Left colon (tissue), 2 donors: ENCODE data around the gene MARCHF3. TPM values are rescaled to one million over a fixed set of nuclear protein-coding genes. Genes with fewer than 3 reads are reported as not detected.
"Not testable (repeated sequence)": the region's sequence is repeated elsewhere in the genome, so short reads cannot be mapped to it uniquely, and the experiment has no call there.

ENCODE experiments used
- ATAC-seq: fragments of 200-7000 bp; cut with Tn5 transposase; one replicate; pipeline ENCODE4 v1.9.1; 2020; ENCODE audit warnings: mild to moderate bottlenecking, moderate library complexity
- DNase-seq, 2 donors: peaks; one replicate each; pipeline ENCODE4 v3.0.0-alpha.2; 2020
- intact Hi-C, 2 donors: fragments of 100-400 bp; cut with DNase I in 1 of 2; cut with micrococcal nuclease in 1 of 2; formaldehyde crosslinking; loops; one replicate each; pipeline versions ENCODE4 v1.11.2 to v1.14.0; 2022; cut with DNase I, micrococcal nuclease
- total RNA-seq, 2 donors: library from RNA; stranded (reverse); fragmentation: NEBNext Ultra II Directional; extraction: Animal tissue kit (Norgen Biotek cat#: 25700); gene quantifications; one replicate each; pipeline ENCODE4 v1.2.1, GENCODE V29; 2021
- donor health status: DM: no; HTN: no; CAD: no.
- donor health status: DM: yes; HTN: yes; CAD: no.

The MARCHF3 gene
- total RNA-seq, 2 donors from 2014 or later = 40.3 to 57.7 TPM

- ATAC-seq, intact Hi-C loops, DNase-seq: not testable (repeated sequence)
Measured at GRCh38 chr5:126904407-126904806, 126.0 kb downstream of the MARCHF3 start.

DNA sequence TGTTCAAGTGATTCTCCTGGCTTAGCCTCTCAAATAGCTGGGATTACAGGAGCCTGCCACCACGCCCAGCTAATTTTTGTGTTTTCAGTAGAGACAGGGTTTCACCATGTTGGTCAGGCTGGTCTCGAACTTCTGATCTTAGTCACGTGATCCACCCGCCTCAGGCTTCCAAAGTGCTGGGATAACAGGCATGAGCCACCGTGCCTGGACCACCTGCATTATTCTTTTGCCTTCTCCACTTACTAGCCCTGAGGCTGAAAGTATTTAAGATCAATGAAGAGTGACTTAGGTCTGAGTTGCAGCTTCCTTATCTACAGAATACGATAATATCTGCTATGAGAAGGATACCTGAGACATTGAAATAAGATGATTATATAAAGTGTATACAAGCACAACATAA lies 129.6 kb downstream of the MARCHF3 start:
- ATAC-seq = no peak
- DNase-seq = no peak
- intact Hi-C loops = no loop called here

DNA sequence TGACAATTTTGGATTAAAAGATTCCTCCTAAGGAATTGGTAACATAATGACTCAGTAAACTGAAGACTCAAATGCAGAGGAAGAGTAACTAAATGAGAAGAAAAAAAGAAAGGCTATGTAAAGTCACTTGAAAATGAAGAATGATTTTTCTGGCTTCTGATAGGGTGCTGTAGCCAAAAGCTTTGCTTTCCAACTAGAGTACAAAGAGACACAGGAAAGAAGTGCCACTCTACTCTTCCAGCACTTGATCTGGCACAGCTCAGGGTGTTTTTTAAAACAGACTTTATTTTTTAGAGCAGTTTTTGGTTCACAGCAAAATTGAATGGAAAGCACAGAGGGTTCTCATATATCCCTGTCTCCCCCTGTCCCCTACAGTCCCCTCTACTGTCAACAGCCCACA lies 130.9 kb downstream of the MARCHF3 start:
- intact Hi-C loops = no loop called here
- no peak for DNase-seq
- ATAC-seq = no peak

GRCh38 chr5:126897851-126898630 lies 132.3 kb downstream of the MARCHF3 start:
- DNase-seq (no peak), ATAC-seq (no peak)
- intact Hi-C loops = no loop called here

- DNase-seq (no peak), ATAC-seq (no peak)
- intact Hi-C loops = no loop called here
Measured at GRCh38 chr5:126896170-126896702, 134.1 kb downstream of the MARCHF3 start.

GRCh38 chr5:126895712-126896111 lies 134.6 kb downstream of the MARCHF3 start:
- DNase-seq, ATAC-seq, intact Hi-C loops: not testable (repeated sequence)

DNA sequence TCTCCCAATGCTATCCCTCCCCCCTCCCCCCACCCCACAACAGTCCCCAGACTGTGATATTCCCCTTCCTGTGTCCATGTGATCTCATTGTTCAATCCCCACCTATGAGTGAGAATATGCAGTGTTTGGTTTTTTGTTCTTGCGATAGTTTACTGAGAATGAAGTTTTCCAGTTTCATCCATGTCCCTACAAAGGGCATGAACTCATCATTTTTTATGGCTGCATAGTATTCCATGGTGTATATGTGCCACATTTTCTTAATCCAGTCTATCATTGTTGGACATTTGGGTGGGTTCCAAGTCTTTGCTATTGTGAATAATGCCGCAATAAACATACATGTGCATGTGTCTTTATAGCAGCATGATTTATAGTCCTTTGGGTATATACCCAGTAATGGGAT lies 139.9 kb downstream of the MARCHF3 start:
- intact Hi-C loops, ATAC-seq, DNase-seq: not testable (repeated sequence)

DNA sequence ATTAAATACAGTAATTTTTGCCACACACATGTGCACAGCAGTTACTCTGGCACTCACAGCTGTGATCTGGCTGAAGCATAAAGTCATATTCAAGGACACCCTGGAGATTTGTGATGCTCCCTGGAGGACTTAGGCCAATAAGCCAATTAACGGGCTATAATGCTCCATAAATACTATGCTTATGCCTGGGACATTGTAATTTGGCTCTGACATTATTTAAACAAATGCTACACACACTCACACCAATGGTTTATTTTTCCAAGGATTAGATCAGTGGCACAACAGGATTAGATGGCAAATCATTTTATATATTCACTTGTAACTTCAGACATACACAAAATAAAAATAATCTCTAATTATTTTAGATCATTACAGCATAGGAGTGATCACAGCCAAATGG lies 142.2 kb downstream of the MARCHF3 start:
- intact Hi-C loops = no loop called here
- DNase-seq (no peak), ATAC-seq (no peak)

- intact Hi-C loops = no loop called here
- no peak for ATAC-seq
- no peak for DNase-seq
Measured at GRCh38 chr5:126884269-126884819, 146.0 kb downstream of the MARCHF3 start.

DNA sequence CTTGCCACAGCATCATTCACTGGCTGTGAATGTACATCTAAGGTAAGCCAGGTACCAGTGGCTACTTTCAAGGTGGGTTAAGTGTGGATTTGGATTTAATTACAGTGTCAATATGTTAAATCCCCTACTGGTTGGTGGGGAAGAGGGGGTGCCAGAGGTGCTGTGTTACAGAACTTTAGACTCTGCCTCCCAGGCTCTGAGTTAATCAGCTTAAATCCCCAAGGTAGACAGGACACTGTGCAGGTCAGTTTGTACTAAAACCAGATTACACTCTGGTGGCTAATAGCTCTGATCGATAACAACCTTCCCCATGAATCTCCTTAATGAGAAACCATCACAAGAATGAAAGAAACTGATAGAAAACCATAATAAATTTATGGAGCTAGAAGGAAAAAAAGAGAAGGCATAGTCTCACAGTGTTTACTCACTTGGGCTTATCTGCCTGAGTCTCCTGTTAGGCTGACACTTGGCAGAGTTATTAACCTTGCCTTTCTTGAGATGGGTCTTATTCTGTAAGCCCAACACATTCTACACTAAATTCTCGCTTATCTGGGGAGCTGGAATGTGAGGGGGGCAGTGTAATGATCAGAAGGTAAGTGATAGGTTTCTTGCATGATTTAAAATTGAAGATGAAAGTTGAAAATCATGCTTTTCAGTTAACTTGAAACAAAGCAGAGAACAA lies 146.7 kb downstream of the MARCHF3 start:
- DNase-seq (no peak), ATAC-seq (no peak)
- intact Hi-C loops = no loop called here

- no peak for DNase-seq
- intact Hi-C loops = no loop called here
- ATAC-seq = no peak
Measured at GRCh38 chr5:126881821-126882600, 148.3 kb downstream of the MARCHF3 start.

DNA sequence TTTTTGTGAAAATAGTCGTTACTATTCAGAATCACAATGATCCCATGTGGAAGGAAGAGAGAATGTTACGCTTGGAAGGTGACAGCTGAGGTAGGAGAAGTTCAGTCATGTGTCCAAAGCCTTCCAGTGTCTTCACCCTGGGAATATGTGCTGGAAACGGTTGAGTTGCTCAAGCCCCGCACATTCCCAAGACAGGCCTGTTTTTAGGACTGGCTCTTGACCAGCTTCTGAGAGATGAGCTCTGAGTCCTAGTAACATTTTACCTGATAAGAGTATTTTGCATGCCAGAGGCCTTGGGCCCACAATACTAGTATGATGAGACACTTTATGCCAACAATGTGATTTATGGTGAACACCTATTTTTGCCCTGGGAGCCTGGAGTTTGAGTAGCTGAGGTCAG lies 151.7 kb downstream of the MARCHF3 start:
- no peak for DNase-seq
- ATAC-seq = no peak
- intact Hi-C loops = no loop called here

- ATAC-seq (peak; percentile 38), DNase-seq (no peak)
- intact Hi-C loops = no loop called here
Measured at GRCh38 chr5:126878085-126878484, 152.3 kb downstream of the MARCHF3 start.

- ATAC-seq = peak; percentile 67
- intact Hi-C loops = no loop called here
- no peak for DNase-seq
Measured at GRCh38 chr5:126877602-126878001, 152.8 kb downstream of the MARCHF3 start.

GRCh38 chr5:126875303-126875785 lies 155.0 kb downstream of the MARCHF3 start:
- ATAC-seq = no peak

DNA sequence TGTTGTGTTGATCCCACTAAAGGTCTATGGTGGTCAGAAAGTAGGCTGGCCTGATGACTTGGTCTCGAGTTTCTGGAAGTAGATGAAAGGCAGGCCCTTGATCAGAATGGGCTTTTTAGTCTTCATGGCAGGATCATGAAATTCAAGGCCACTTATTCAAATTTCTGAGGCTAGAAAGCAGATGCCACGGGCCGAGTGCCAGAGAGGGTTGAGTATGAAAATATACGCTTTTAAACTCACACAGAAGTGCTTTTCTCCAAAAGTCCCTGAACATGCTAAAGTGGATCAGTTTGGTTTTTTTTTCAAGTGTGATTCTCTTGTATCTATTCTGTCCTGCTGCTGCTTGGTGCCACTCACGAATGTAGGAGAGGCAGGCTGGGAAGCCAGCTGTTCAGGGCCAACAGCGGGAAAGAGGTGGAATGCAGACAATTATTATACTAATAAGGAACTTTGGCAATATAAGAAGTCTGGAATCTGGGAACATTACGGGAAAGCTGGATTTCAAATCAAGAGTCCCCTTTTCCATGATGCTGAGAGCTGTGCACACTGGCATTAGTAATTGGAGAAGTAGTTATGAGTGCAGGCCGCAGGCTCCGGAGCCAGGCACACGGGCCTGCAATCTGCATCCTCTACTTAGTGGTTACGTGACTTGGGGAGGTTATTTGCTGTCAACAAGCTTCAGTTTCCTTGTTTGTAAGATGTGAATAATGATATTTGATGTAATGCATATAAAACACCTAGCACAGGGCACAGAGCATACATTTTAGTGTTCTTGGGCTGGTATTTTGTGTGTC lies 157.6 kb downstream of the MARCHF3 start:
- DNase-seq (no peak), ATAC-seq (no peak)
- intact Hi-C loops = no loop called here

More at GRCh38 chr5:126875303-126875785, 155.0 kb downstream of the MARCHF3 start:
- intact Hi-C loops = no loop called here
- no peak for DNase-seq

- ATAC-seq (no peak), DNase-seq (no peak)
Measured at GRCh38 chr5:126871441-126871840, 158.9 kb downstream of the MARCHF3 start.

DNA sequence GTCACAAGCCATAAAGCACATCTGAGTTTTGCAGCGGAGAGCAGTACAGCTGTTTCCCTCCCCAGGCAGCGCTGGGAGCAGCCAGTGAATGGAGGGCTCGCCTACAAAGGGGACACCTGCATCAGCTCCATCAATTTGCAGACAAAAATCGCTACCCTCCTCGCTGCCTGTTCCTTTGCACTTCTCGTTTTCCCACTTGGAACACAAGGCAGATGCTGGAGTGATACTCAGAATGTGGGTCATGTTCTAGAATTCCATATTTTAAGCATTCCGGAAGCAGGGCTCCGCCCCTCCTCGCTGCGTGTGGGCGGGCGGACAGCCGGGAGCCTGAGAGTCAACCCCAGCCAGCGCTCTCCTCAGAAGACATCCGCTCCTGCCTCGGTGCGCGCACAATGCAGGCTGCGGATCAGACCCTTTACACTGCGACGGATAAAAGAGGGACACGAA lies 161.3 kb downstream of the MARCHF3 start:
- DNase-seq (no peak), ATAC-seq (no peak)
- intact Hi-C loops = loop anchor here in 1 of 2 donors (10.0 kb wide), 1 partner anchor 156 kb away; no protein-coding TSS in a partner anchor

More at GRCh38 chr5:126871441-126871840, 158.9 kb downstream of the MARCHF3 start:
- intact Hi-C loops = no loop called here
